Mesenteric fat pad (tissue), 1 donor: ENCODE data around the gene PPP1R11. TPM values are rescaled to one million over a fixed set of nuclear protein-coding genes. Genes with fewer than 3 reads are reported as not detected.

Experiments
- DNase-seq: peaks from one replicate; pipeline ENCODE4 v3.0.0-alpha.2; 2020; ENCODE audit warnings: low spot score
- total RNA-seq: library from RNA; stranded (reverse); fragmentation: NEBNext Ultra II Directional; extraction: Animal tissue kit (Norgen Biotek cat#: 25700); gene quantifications from one replicate; pipeline ENCODE4 v1.2.1, GENCODE V29; 2021
- donor health status: DM: yes; HTN: yes; CAD: no.

Gene PPP1R11
- total RNA-seq, 1 donor from 2014 or later, result 41.1 TPM

GRCh38 chr6:30061092-30061857 lies 5.7 kb upstream of the PPP1R11 start, which contains the start of gene POLR1H:
Gene POLR1H (plus strand): TSS chr6:30061265. CDS start chr6:30061525, 260 bp downstream.
- peak; percentile 97 for DNase-seq

- no peak for DNase-seq
Measured at GRCh38 chr6:30061858-30062458, 5.0 kb upstream of the PPP1R11 start.

DNA sequence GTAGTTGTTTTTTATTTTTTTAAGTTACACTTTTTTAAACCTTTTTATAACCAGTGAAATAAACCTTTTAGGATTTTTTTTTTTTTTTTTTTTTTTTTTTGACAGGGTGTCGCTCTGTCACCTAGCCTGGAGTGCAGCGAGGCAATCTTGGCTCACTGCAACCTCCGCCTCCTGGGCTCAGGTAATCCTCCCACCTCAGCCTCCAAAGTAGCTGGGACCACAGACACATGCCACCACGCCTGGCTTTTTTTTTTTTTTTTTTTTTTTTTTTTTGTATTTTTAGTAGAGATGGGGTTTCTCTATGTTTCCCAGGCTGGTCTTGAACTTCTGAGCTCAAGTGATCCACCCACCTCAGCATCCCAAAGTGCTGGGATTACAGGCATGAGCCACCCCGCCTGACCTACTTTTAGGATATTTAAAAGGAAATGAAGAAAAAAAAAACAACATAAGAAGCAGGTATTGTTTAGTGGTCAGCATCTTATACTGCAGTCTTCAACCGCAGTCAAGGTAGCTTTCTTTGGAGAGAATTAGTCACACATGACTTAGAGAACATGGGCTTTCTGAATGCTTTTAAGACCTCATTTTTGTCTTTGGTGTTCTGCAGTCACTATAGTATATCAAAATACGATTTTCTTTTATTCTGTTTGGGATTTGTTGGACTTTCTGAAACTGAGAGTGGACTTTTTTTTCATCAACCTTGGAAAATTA lies 4.4 kb upstream of the PPP1R11 start:
- no peak for DNase-seq

DNA sequence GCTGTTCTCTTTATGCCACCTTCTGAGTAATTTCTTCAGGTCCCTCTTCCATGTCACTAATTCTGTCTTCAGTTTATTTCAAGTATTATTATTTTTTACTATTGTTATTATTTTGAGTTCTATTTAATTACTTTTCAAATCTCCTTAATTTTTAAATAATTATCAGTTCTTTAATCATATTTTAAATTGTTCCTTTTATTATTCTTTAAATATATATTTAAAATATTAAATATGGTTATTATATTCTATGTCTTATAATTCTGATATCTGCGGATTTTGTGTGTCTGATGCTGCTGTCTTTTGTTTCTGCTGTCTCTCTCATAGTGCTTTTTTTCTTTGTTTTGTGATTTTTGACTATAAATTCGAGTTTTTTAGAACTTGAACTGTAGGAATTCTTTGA lies 3.7 kb upstream of the PPP1R11 start:
- DNase-seq, result no peak

GRCh38 chr6:30066082-30066481 lies 916 bp upstream of the PPP1R11 start:
- no peak for DNase-seq

DNA sequence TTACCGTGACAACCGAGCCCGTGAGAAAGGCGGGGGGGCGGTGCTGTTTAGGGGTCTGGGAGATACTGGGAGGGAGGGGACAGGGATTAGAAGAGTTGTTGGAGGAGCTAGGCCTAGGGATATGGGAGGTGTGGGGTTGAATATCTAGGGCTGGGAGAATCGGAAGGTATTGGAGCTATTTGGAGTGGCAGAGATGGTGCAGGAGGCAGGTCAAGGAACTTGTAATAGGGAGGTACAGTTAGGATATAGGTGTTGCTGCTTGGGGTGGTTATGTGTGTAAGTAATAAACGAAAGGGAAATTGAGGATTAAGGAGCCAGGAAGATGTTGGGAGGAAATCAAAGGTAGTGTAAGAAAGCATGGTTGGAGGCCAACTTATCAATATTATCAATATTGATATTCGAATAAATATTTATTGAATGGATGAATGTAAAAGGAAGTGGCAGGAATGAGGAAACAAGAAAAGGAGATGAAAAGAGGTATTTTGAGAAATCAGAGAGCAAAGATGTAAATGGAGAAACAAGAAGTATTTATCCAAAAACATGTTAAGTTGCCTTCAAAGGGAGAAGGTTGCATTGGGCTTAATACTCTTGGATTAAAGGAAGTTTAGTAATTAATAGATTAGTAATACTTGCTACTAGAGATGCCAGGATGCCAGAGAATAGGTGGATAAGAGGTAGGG lies 602 bp downstream of the PPP1R11 start:
- DNase-seq, result no peak

GRCh38 chr6:30071081-30071818 lies 4.3 kb downstream of the PPP1R11 start:
- DNase-seq, result no peak

DNA sequence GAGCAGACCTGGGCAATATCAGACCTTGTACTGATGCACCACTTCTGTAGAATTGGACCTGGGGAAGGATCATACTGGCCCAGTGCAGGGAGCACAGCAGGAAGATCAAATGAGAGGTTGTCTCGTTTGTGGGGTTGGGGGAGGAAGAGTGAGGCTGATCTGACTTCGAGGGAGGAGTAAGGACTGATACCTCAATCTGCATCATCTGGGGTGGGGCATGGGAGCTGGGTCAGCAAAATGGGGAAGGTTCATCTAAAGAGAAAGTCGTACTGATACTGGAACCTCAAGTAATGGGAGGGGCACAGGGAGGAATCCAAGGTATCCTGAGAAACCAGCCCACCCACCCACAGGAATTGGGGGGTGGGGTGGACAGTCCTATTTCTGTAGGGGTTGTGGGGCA lies 4.9 kb downstream of the PPP1R11 start:
- DNase-seq, result no peak

DNA sequence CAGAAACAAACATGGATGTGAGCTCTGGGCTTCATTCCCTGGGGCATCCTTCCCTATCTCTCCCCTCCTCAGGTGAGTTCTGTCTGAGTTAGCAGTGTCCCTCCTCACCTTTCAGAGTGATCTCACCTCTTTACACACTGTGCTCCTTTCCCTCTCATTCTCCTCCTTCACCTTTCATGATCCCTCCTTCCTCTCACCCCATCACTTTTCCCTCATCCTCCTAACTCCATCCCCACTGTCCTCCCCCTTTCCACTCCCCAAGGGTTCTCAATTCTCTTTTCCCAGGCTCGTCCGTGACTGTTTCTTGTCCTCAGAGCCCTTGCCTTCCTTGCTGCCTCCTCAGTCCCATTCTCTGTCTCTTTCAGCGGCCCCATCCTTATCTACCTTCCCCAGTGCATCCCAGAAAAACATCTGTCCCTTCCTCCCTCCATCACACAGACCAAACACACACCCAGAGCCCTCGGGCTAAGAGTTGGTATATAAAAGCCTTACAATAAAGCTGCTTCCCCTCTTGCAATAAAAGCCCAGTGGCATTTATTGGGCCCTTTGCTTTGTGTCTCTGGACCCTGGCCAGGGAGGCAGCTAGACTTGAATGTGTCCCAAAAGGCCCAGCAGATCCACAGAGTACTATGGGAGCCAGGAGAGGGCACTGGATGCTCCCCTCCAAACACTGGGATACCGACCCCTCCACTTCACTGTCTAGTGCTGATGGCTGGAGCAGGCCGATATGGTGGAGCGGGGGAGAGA lies 6.7 kb downstream of the PPP1R11 start:
- DNase-seq, result no peak

- DNase-seq, result no peak
Measured at GRCh38 chr6:30074331-30075093, 7.5 kb downstream of the PPP1R11 start.

GRCh38 chr6:30075094-30075789 lies 8.2 kb downstream of the PPP1R11 start, which contains the start of gene RNF39:
Gene RNF39 (minus strand): TSS chr6:30075769. CDS start chr6:30075585, 184 bp downstream.
- DNase-seq, result no peak

- no peak for DNase-seq
Measured at GRCh38 chr6:30075790-30076732, 9.1 kb downstream of the PPP1R11 start.

- no peak for DNase-seq
Measured at GRCh38 chr6:30077218-30077617, 10.2 kb downstream of the PPP1R11 start.

DNA sequence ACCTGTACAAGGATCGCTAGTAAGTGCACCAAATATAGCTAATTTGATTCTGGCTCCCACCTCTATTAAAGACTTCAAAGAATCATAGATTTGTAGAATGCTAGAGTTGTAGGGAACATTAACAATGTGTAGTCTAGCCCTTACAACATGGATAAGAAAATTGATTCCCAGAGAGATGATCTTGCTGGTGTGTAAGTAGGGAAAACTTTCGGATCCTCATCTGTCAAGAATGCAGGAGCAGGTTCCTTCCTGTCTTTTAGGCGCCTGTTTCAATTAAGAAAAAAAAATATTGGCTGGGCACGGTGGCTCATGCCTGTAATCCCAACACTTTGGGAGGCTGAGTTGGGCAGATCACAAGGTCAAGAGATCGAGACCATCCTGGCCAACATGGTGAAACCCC lies 20.9 kb downstream of the PPP1R11 start:
- DNase-seq, result no peak

DNA sequence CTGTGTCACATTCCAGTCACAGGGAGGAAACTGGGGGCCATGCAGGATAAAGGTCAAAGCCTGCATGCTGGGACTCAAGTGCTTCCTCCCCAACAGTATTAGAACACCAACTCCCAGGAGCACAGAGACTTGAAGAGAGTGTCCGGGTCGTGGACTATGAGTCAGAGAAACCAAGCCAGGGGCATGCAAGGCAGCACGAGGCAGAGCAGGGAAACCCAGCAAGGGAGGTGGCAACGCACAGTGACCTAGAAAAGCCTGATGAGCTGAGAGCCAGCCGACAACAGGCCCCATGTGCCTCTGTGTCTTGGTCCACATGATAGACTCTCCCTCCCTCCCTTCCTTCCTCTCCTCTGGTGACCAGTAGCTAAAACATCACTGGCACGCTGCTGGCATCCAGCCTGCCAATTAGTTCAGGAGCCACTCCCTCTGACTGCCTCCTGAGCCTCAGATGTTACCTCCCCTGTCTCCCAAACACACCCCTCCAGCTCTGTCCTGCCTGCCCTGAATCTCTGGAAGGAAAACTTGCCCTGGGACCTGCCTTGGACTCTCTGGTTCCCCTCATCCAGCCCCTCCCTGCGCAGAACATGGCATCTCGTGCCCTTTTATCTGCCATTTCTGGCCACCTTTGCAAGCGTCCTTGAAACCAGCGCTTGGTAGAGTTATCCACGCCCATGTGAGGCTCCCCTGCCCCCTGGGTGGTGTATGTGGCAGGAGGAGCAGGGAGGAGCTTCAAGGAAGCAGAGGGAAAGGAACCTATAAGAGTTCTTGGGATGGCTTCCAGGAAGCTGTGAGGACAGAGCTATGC lies 24.8 kb downstream of the PPP1R11 start:
- DNase-seq, result no peak

DNA sequence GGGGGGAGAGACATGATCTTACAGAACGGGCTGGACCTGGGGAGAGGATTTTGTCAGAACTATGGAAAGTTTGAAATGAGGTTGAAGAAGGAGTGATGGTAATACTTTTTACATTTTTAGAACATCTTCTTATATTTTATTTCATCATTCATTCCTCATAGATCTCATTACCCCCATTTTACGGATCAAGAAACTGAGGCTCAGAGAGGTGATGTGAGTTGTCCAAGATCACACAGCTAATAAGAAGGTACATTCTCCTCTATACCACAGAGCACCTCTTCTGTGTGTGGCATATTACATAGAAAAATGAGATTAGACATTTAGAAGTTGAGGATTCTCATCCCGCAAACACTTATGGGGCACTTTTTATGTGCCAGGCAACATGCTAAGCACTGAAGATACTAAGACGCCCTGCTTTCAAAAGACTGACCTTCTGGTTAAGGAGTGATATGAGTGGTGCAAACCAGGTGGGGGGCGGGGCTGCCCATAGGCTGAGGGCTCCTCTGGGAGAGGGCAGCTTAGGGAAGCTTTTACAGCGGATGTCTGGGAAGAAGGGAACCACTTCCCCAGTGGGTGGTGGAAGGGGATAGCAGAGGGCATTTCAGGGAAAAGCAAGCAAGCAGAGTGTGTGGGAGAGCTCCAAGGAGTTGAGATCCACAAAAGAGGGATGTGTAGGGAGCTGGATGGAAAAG lies 26.0 kb downstream of the PPP1R11 start:
- no peak for DNase-seq
